Cerebellar cortex (tissue), 1 donor: ENCODE data around the gene PSAP.

ENCODE experiments used
- DNase-seq: peaks from one replicate; pipeline ENCODE4 v3.0.0-alpha.2; 2015; ENCODE audit warnings: low spot score

Gene PSAP

GRCh38 chr10:71844695-71845094 lies 6.4 kb downstream of the PSAP start:
- no peak for DNase-seq

- no peak for DNase-seq
Measured at GRCh38 chr10:71844084-71844483, 7.0 kb downstream of the PSAP start.

GRCh38 chr10:71842856-71843686 lies 8.0 kb downstream of the PSAP start:
- DNase-seq: peak; percentile 68

- no peak for DNase-seq
Measured at GRCh38 chr10:71842422-71842821, 8.6 kb downstream of the PSAP start.

- DNase-seq: no peak
Measured at GRCh38 chr10:71840958-71841335, 10.1 kb downstream of the PSAP start.

GRCh38 chr10:71840177-71840957 lies 10.7 kb downstream of the PSAP start:
- DNase-seq: peak; percentile 94

- DNase-seq: no peak
Measured at GRCh38 chr10:71838264-71839211, 12.5 kb downstream of the PSAP start.

GRCh38 chr10:71837098-71837827 lies 13.8 kb downstream of the PSAP start:
- DNase-seq: no peak

GRCh38 chr10:71836596-71836974 lies 14.5 kb downstream of the PSAP start:
- no peak for DNase-seq

- no peak for DNase-seq
Measured at GRCh38 chr10:71835671-71836595, 15.1 kb downstream of the PSAP start.

- DNase-seq: no peak
Measured at GRCh38 chr10:71834343-71834674, 16.7 kb downstream of the PSAP start.

GRCh38 chr10:71833451-71834342 lies 17.4 kb downstream of the PSAP start:
- no peak for DNase-seq

GRCh38 chr10:71832967-71833366 lies 18.1 kb downstream of the PSAP start:
- no peak for DNase-seq

GRCh38 chr10:71831646-71832552 lies 19.2 kb downstream of the PSAP start:
- DNase-seq: no peak

GRCh38 chr10:71830726-71831125 lies 20.3 kb downstream of the PSAP start:
- no peak for DNase-seq

GRCh38 chr10:71829896-71830295 lies 21.2 kb downstream of the PSAP start:
- DNase-seq: no peak

- no peak for DNase-seq
Measured at GRCh38 chr10:71829171-71829570, 21.9 kb downstream of the PSAP start.

- no peak for DNase-seq
Measured at GRCh38 chr10:71828702-71829101, 22.3 kb downstream of the PSAP start.
